Gastrocnemius medialis (tissue), 4 donors: ENCODE measurements around the gene PLEKHA5. TPM values are rescaled to one million over a fixed set of nuclear protein-coding genes. Genes with fewer than 3 reads are reported as not detected.

ENCODE experiments used
- ATAC-seq, 2 donors: fragments of 150-250 bp; one replicate each; pipeline ENCODE4 v1.9.1; 2016
- DNase-seq, 2 donors: peaks; one replicate each; pipeline ENCODE4 v3.0.0-alpha.2; 2019
- H3K27ac ChIP-seq, 4 donors: fragments of 200-600 bp; sonication (generic); 1 replicate in 1 of 4; 2 replicates in 3 of 4; pipeline ENCODE4 v1.5.1; 2016 to 2018; ENCODE audit warnings: mild to moderate bottlenecking in 2 of 4, moderate library complexity in 1 of 4
- H3K27me3 ChIP-seq, 3 donors: fragments of 200-600 bp; sonication (generic) in 2 of 3; 1 replicate in 1 of 3; 2 replicates in 2 of 3; pipeline versions ENCODE4 v1.5.1 to v1.6.0; 2016 to 2019; ENCODE audit warnings: mild to moderate bottlenecking in 1 of 3, moderate library complexity in 1 of 3
- H3K36me3 ChIP-seq, 2 donors: fragments of 200-600 bp; sonication (generic) in 1 of 2; one replicate each; pipeline ENCODE4 v1.5.1; 2017 to 2018
- H3K4me1 ChIP-seq, 2 donors: fragments of 200-600 bp; sonication (generic) in 1 of 2; one replicate each; pipeline ENCODE4 v1.5.1; 2016 to 2017; ENCODE audit warnings: mild to moderate bottlenecking in 2 of 2
- H3K4me3 ChIP-seq, 4 donors: fragments of 200-600 bp; sonication (generic) in 3 of 4; 1 replicate in 1 of 4; 2 replicates in 3 of 4; pipeline ENCODE4 v1.5.1; 2016 to 2019; ENCODE audit warnings: mild to moderate bottlenecking in 2 of 4
- H3K9me3 ChIP-seq, 3 donors: fragments of 200-600 bp; sonication (generic) in 2 of 3; 1 replicate in 1 of 3; 2 replicates in 2 of 3; pipeline ENCODE4 v1.5.1; 2016 to 2019
- POLR2A ChIP-seq, 2 donors: fragments of 450-650 bp; IDR thresholded peaks; one replicate each; pipeline ENCODE4 v1.6.1; 2017; ENCODE audit warnings: antibody characterized with exemption in 2 of 2, mild to moderate bottlenecking in 2 of 2, moderate library complexity in 2 of 2
- in situ Hi-C, 4 donors: fragments of 200-750 bp; cut with MboI; loops; one replicate each; pipeline versions ENCODE4 v1.15.0 to v1.8.0; 2017; ENCODE audit warnings: low sequenced_read_pairs in 4 of 4
- intact Hi-C: fragments of 100-400 bp; cut with DNase I; formaldehyde crosslinking; loops from one replicate; pipeline ENCODE4 v1.15.1; 2023; ENCODE audit warnings: low total_unique reads
- total RNA-seq, 4 donors: library from RNA; depleted of rRNA; stranded (reverse); fragments of >200 nt; gene quantifications; one replicate each; pipeline versions ENCODE4 v1.1.0 to v1.2.3, GENCODE V29; 2016
- TF ChIP-seq, protein P1 (sequence below), 5 experiments: fragments of 450-650 bp in 3 of 5; fragments of 200-600 bp in 2 of 5; sonication (generic) in 2 of 5; IDR thresholded peaks in 4 of 5; conservative IDR thresholded peaks in 1 of 5; 1 replicate in 4 of 5; 2 replicates in 1 of 5; pipeline ENCODE4 v1.5.1; 2016 to 2019; ENCODE audit warnings: antibody characterized with exemption in 5 of 5, mild to moderate bottlenecking in 3 of 5, moderate library complexity in 3 of 5

PLEKHA5 gene
- total RNA-seq, 4 donors from 2014 or later = 1.0 to 2.7 (median 1.5) TPM

DNA sequence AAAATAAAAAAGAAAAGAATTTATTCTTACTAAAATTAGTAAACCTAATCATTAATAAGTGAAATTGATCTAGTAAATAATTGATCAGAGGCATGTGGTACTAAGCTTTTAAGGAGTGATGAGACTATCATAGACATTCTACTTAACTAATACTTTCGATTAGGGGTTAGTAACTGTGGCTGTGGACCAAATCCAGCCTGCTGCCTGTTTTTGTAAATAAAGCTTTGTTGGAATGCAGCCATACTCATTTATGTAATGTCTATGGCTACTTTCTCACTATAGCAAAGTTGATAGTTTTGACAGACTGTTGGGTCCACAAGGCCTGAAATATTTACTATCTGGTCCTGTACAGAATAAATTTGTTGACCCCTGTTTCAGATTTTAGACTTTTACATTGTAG, 63.2 kb downstream of the PLEKHA5 start:
- no peaks in the 10 kb centered on the region for H3K9me3 ChIP-seq
- no peak for TF ChIP-seq POLR2A (IDR thresholded peaks at IDR 0.05)
- TF ChIP-seq, protein P1, sequence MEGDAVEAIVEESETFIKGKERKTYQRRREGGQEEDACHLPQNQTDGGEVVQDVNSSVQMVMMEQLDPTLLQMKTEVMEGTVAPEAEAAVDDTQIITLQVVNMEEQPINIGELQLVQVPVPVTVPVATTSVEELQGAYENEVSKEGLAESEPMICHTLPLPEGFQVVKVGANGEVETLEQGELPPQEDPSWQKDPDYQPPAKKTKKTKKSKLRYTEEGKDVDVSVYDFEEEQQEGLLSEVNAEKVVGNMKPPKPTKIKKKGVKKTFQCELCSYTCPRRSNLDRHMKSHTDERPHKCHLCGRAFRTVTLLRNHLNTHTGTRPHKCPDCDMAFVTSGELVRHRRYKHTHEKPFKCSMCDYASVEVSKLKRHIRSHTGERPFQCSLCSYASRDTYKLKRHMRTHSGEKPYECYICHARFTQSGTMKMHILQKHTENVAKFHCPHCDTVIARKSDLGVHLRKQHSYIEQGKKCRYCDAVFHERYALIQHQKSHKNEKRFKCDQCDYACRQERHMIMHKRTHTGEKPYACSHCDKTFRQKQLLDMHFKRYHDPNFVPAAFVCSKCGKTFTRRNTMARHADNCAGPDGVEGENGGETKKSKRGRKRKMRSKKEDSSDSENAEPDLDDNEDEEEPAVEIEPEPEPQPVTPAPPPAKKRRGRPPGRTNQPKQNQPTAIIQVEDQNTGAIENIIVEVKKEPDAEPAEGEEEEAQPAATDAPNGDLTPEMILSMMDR (IDR thresholded peaks at IDR 0.05 in 4 of 5, conservative IDR thresholded peaks at IDR 0.05 in 1 of 5) = no peak
- no peak overlapping the region for H3K4me3 ChIP-seq
- no peak for DNase-seq
- no peak overlapping the region for H3K27ac ChIP-seq
- ATAC-seq = no peak
- in situ Hi-C loops = loop anchor here (25.0 kb wide), 5 partner anchors 95 to 1055 kb away; partner anchors contain the start of gene PIK3C2G (in 2 of the 4)
- no peaks in the 10 kb centered on the region for H3K36me3 ChIP-seq
- H3K4me1 ChIP-seq = no peaks in the 10 kb centered on the region
- intact Hi-C loops = no loop called here
- no peaks in the 10 kb centered on the region for H3K27me3 ChIP-seq

DNA sequence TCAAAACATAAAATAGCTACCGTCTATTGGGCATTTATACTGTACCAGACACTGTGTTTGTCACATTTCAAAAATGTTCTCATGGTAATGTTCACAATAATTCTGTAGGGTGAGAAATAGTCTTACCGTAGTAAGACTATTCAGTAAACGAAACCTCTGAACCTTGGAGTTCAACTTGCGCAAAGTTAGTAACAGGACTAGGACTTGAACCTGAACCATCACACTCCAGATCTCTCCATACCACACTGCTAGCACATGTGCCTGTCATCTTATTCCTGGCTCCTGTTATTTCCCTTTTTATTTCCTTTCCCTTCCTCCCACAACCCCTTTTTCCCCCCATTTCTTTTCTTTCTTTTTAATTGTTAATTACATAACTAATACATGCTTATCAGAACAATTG, 65.4 kb downstream of the PLEKHA5 start:
- ATAC-seq = no peak

GRCh38 chr12:19196959-19197630, 67.6 kb downstream of the PLEKHA5 start:
- no peak overlapping the region for H3K4me3 ChIP-seq
- H3K36me3 ChIP-seq = no peaks in the 10 kb centered on the region
- intact Hi-C loops = no loop called here
- ATAC-seq = no peak
- H3K9me3 ChIP-seq = no peaks in the 10 kb centered on the region
- H3K27me3 ChIP-seq = no peaks in the 10 kb centered on the region
- H3K4me1 ChIP-seq = no peaks in the 10 kb centered on the region
- no peak overlapping the region for H3K27ac ChIP-seq
- no peak for DNase-seq
- TF ChIP-seq, protein P1 (IDR thresholded peaks at IDR 0.05 in 4 of 5, conservative IDR thresholded peaks at IDR 0.05 in 1 of 5) = no peak
- in situ Hi-C loops = loop anchor here (25.0 kb wide), 5 partner anchors 90 to 1060 kb away; partner anchors contain the start of gene PIK3C2G (in 2 of the 4)

More for the DNA sequence above, 65.4 kb downstream of the PLEKHA5 start:
- no peak for DNase-seq
- in situ Hi-C loops = loop anchor here (25.0 kb wide), 5 partner anchors 92 to 1058 kb away; partner anchors contain the start of gene PIK3C2G (in 2 of the 4)
- Histone ChIP-seq H3K27ac (no peak overlapping the region), H3K36me3 (no peaks in the 10 kb centered on the region), H3K4me3 (no peak overlapping the region), H3K27me3 (no peaks in the 10 kb centered on the region), H3K9me3 (no peaks in the 10 kb centered on the region), H3K4me1 (no peaks in the 10 kb centered on the region)
- intact Hi-C loops = no loop called here
- no peak for TF ChIP-seq POLR2A (IDR thresholded peaks at IDR 0.05)
- TF ChIP-seq, protein P1 (IDR thresholded peaks at IDR 0.05 in 4 of 5, conservative IDR thresholded peaks at IDR 0.05 in 1 of 5) = no peak

- no peaks in the 10 kb centered on the region for H3K36me3 ChIP-seq
- no peaks in the 10 kb centered on the region for H3K27me3 ChIP-seq
- H3K4me3 ChIP-seq = no peak overlapping the region
- H3K4me1 ChIP-seq = no peaks in the 10 kb centered on the region
- intact Hi-C loops (no loop called here), in situ Hi-C loops (loop anchor here (25.0 kb wide), 5 partner anchors 89 to 1061 kb away; partner anchors contain the start of gene PIK3C2G (in 2 of the 4))
- DNase-seq (no peak), ATAC-seq (no peak)
- no peaks in the 10 kb centered on the region for H3K9me3 ChIP-seq
- TF ChIP-seq POLR2A (IDR thresholded peaks at IDR 0.05) = no peak
- TF ChIP-seq, protein P1 (IDR thresholded peaks at IDR 0.05 in 4 of 5, conservative IDR thresholded peaks at IDR 0.05 in 1 of 5) = no peak
- no peak overlapping the region for H3K27ac ChIP-seq
These were observed 68.7 kb downstream of the PLEKHA5 start for GRCh38 chr12:19198272-19198671.
